Measurements from ENCODE around the gene HCRTR1.

HCRTR1 gene

GRCh38 chr1:31574749-31575368 is 42.6 kb upstream of the HCRTR1 start:
- H3K27me3 ChIP-seq (ENCODE audit: insufficient read depth, low read length), result no peaks in the 10 kb centered on the region
- H3K4me3 ChIP-seq (ENCODE audit: low read depth, low read length), result no peak overlapping the region
- no peak overlapping the region for H2AFZ ChIP-seq (ENCODE audit: low read length, unreplicated experiment)
- H3K36me3 ChIP-seq (ENCODE audit: insufficient read depth, low read length), result no peaks in the 10 kb centered on the region
- H3K4me1 ChIP-seq (ENCODE audit: control insufficient read depth, insufficient read depth, low read length, unreplicated experiment), result peaks cover 52% of the 10 kb centered on the region
- peaks cover 9% of the 10 kb centered on the region for H3K79me2 ChIP-seq (ENCODE audit: control insufficient read depth, insufficient read depth, low read length, unreplicated experiment)
- no peak overlapping the region; the same call in 1 of the 2 replicates for H3K27ac ChIP-seq (ENCODE audit: low read depth, low read length)

GRCh38 chr1:31575369-31576140 is 41.9 kb upstream of the HCRTR1 start:
- H3K79me2 ChIP-seq (ENCODE audit: control insufficient read depth, insufficient read depth, low read length, unreplicated experiment), result peaks cover 9% of the 10 kb centered on the region
- peaks cover 56% of the 10 kb centered on the region for H3K4me1 ChIP-seq (ENCODE audit: control insufficient read depth, insufficient read depth, low read length, unreplicated experiment)
- H3K27ac ChIP-seq (ENCODE audit: low read depth, low read length), result no peak overlapping the region
- no peaks in the 10 kb centered on the region for H3K27me3 ChIP-seq (ENCODE audit: insufficient read depth, low read length)
- peak overlapping the region; percentile 64 for H3K4me3 ChIP-seq (ENCODE audit: low read depth, low read length)
- no peaks in the 10 kb centered on the region for H3K36me3 ChIP-seq (ENCODE audit: insufficient read depth, low read length)
- no peak overlapping the region for H2AFZ ChIP-seq (ENCODE audit: low read length, unreplicated experiment)

GRCh38 chr1:31576201-31576669 is 41.3 kb upstream of the HCRTR1 start, which contains the start of gene TINAGL1:
Gene TINAGL1 (plus strand): TSS chr1:31576515. CDS start chr1:31577149, 634 bp downstream.
- Histone ChIP-seq H3K27ac (ENCODE audit: low read depth, low read length) (no peak within 1 kb of the TSS), H3K79me2 (ENCODE audit: control insufficient read depth, insufficient read depth, low read length, unreplicated experiment) (peaks cover 9% of the 10 kb centered on the region)

DNA sequence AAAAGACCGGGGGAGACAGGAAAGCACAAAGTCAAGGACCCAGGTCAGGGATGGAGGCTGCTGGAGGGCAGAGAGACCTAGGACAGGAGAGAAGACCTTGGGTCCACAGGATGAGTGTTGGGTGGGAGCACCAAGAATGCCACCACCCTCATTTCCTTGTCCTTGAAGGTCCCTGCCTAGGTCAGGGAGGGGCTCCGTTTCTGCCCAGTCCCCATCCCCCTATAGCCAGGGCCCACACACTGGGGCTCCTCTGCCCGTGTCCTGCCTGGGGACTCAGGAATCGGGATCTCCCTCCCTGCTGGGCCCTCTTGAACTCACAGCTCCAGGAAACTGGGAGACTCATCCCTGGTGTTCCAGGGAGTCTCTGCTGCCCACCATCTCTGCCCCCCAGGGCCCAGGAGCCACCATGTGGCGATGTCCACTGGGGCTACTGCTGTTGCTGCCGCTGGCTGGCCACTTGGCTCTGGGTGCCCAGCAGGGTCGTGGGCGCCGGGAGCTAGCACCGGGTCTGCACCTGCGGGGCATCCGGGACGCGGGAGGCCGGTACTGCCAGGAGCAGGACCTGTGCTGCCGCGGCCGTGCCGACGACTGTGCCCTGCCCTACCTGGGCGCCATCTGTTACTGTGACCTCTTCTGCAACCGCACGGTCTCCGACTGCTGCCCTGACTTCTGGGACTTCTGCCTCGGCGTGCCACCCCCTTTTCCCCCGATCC is 40.6 kb upstream of the HCRTR1 start:
- H3K4me1 ChIP-seq (ENCODE audit: control insufficient read depth, insufficient read depth, low read length, unreplicated experiment), result peaks cover 57% of the 10 kb centered on the region
- peak overlapping the region; percentile 64 for H3K4me3 ChIP-seq (ENCODE audit: low read depth, low read length)
- H2AFZ ChIP-seq (ENCODE audit: low read length, unreplicated experiment), result no peak overlapping the region
- H3K27me3 ChIP-seq (ENCODE audit: insufficient read depth, low read length), result no peaks in the 10 kb centered on the region
- H3K27ac ChIP-seq (ENCODE audit: low read depth, low read length), result no peak overlapping the region
- H3K79me2 ChIP-seq (ENCODE audit: control insufficient read depth, insufficient read depth, low read length, unreplicated experiment), result peaks cover 9% of the 10 kb centered on the region
- no peaks in the 10 kb centered on the region for H3K36me3 ChIP-seq (ENCODE audit: insufficient read depth, low read length)

More at GRCh38 chr1:31576201-31576669, 41.3 kb upstream of the HCRTR1 start, which contains the start of gene TINAGL1:
- peaks cover 50% of the 10 kb centered on the region for H3K4me1 ChIP-seq (ENCODE audit: control insufficient read depth, insufficient read depth, low read length, unreplicated experiment)
- H3K27me3 ChIP-seq (ENCODE audit: insufficient read depth, low read length), result no peaks in the 10 kb centered on the region
- H3K4me3 ChIP-seq (ENCODE audit: low read depth, low read length), result peak within 1 kb of the TSS; percentile 64
- no peak within 1 kb of the TSS for H2AFZ ChIP-seq (ENCODE audit: low read length, unreplicated experiment)
- no peaks in the 10 kb centered on the region for H3K36me3 ChIP-seq (ENCODE audit: insufficient read depth, low read length)

- H3K36me3 ChIP-seq (ENCODE audit: insufficient read depth, low read length), result no peaks in the 10 kb centered on the region
- H3K27me3 ChIP-seq (ENCODE audit: insufficient read depth, low read length), result no peaks in the 10 kb centered on the region
- H3K4me3 ChIP-seq (ENCODE audit: low read depth, low read length), result peak overlapping the region; percentile 64
- no peak overlapping the region for H3K27ac ChIP-seq (ENCODE audit: low read depth, low read length)
- peaks cover 9% of the 10 kb centered on the region for H3K79me2 ChIP-seq (ENCODE audit: control insufficient read depth, insufficient read depth, low read length, unreplicated experiment)
- H2AFZ ChIP-seq (ENCODE audit: low read length, unreplicated experiment), result no peak overlapping the region
- H3K4me1 ChIP-seq (ENCODE audit: control insufficient read depth, insufficient read depth, low read length, unreplicated experiment), result peaks cover 61% of the 10 kb centered on the region
Measured at GRCh38 chr1:31577515-31578192, 39.8 kb upstream of the HCRTR1 start.

DNA sequence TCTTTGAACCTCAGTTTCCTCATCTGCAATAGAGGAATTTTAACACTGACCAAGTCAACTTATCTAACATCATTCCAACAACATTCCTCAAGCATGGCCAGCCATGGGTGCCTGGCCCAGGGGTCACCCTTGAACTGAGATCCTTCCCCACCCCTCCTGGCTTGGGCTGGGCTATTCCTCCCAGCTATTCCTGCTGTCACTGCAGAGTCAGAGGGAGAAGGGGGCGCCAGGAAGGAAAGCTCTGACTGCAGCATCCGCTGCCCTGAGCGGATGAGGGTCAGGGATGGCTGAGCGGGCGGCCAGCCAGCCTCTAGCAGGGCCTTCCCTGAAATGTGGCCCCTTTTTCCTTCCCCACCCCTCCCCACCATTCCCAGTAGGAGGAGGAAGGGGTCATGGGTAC is 38.1 kb upstream of the HCRTR1 start:
- Histone ChIP-seq H2AFZ (ENCODE audit: low read length, unreplicated experiment) (no peak overlapping the region), H3K27me3 (ENCODE audit: insufficient read depth, low read length) (no peaks in the 10 kb centered on the region), H3K36me3 (ENCODE audit: insufficient read depth, low read length) (no peaks in the 10 kb centered on the region), H3K4me1 (ENCODE audit: control insufficient read depth, insufficient read depth, low read length, unreplicated experiment) (peaks cover 65% of the 10 kb centered on the region), H3K79me2 (ENCODE audit: control insufficient read depth, insufficient read depth, low read length, unreplicated experiment) (peaks cover 9% of the 10 kb centered on the region), H3K4me3 (ENCODE audit: low read depth, low read length) (peak overlapping the region; percentile 16), H3K27ac (ENCODE audit: low read depth, low read length) (peak overlapping the region; percentile 19; the same call in 1 of the 2 replicates)

GRCh38 chr1:31580513-31580870 is 37.0 kb upstream of the HCRTR1 start:
- Histone ChIP-seq H2AFZ (ENCODE audit: low read length, unreplicated experiment) (no peak overlapping the region), H3K79me2 (ENCODE audit: control insufficient read depth, insufficient read depth, low read length, unreplicated experiment) (peaks cover 9% of the 10 kb centered on the region), H3K27me3 (ENCODE audit: insufficient read depth, low read length) (no peaks in the 10 kb centered on the region), H3K4me3 (ENCODE audit: low read depth, low read length) (no peak overlapping the region), H3K27ac (ENCODE audit: low read depth, low read length) (no peak overlapping the region), H3K4me1 (ENCODE audit: control insufficient read depth, insufficient read depth, low read length, unreplicated experiment) (peaks cover 58% of the 10 kb centered on the region), H3K36me3 (ENCODE audit: insufficient read depth, low read length) (no peaks in the 10 kb centered on the region)

DNA sequence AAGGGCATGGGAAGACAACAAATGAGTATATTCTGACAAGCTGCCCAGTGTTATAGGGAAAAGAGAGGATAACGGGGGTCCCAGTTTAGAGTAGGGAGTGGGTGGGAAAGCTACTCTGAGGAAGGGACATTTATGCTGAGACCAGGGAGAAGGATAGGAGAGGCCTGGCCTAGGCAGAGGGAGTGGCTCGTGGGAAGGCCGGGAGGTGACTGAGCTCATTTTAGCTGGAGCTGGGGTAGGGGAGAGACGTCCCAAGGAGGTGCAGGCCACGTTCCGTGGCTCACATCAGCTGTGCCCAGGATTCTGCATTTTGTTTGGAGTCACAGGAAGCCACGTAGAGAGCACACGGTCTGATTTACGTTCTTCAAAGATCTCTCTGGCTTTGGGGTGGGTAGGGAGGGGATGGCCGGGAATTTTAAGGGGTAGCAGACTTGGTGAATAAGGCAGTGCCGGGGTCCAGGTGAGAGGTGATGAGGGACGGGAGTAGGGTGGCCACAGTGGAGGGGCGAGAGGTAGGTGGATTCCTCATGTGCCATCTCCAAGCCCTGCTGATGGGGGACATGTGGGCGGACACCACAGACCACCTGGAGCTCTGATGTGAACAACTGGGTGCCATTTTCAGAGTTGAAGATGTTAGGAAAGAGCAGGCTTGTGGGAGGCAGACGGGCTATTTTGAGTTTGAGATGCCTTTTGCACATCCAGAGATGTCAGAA is 36.4 kb upstream of the HCRTR1 start:
- no peak overlapping the region for H3K4me3 ChIP-seq (ENCODE audit: low read depth, low read length)
- no peak overlapping the region for H2AFZ ChIP-seq (ENCODE audit: low read length, unreplicated experiment)
- peaks cover 53% of the 10 kb centered on the region for H3K4me1 ChIP-seq (ENCODE audit: control insufficient read depth, insufficient read depth, low read length, unreplicated experiment)
- no peak overlapping the region for H3K27ac ChIP-seq (ENCODE audit: low read depth, low read length)
- H3K27me3 ChIP-seq (ENCODE audit: insufficient read depth, low read length), result no peaks in the 10 kb centered on the region
- H3K36me3 ChIP-seq (ENCODE audit: insufficient read depth, low read length), result no peaks in the 10 kb centered on the region
- peaks cover 9% of the 10 kb centered on the region for H3K79me2 ChIP-seq (ENCODE audit: control insufficient read depth, insufficient read depth, low read length, unreplicated experiment)

- Histone ChIP-seq H3K4me3 (ENCODE audit: low read depth, low read length) (no peak overlapping the region), H2AFZ (ENCODE audit: low read length, unreplicated experiment) (no peak overlapping the region), H3K36me3 (ENCODE audit: insufficient read depth, low read length) (no peaks in the 10 kb centered on the region), H3K4me1 (ENCODE audit: control insufficient read depth, insufficient read depth, low read length, unreplicated experiment) (peaks cover 51% of the 10 kb centered on the region), H3K79me2 (ENCODE audit: control insufficient read depth, insufficient read depth, low read length, unreplicated experiment) (peaks cover 9% of the 10 kb centered on the region), H3K27me3 (ENCODE audit: insufficient read depth, low read length) (no peaks in the 10 kb centered on the region), H3K27ac (ENCODE audit: low read depth, low read length) (no peak overlapping the region)
Measured at GRCh38 chr1:31581821-31582810, 35.4 kb upstream of the HCRTR1 start.

All from ACC112 (cell line).